Measurements from ENCODE around the gene GNPTG. TPM values are rescaled to one million over a fixed set of nuclear protein-coding genes. Genes with fewer than 3 reads are reported as not detected.
"Not testable (repeated sequence)": the region's sequence is repeated elsewhere in the genome, so short reads cannot be mapped to it uniquely, and the experiment has no call there.

GNPTG gene
- total and polyA plus RNA-seq, 9 donors: 37.6 to 46.8 (median 40.3) TPM

DNA sequence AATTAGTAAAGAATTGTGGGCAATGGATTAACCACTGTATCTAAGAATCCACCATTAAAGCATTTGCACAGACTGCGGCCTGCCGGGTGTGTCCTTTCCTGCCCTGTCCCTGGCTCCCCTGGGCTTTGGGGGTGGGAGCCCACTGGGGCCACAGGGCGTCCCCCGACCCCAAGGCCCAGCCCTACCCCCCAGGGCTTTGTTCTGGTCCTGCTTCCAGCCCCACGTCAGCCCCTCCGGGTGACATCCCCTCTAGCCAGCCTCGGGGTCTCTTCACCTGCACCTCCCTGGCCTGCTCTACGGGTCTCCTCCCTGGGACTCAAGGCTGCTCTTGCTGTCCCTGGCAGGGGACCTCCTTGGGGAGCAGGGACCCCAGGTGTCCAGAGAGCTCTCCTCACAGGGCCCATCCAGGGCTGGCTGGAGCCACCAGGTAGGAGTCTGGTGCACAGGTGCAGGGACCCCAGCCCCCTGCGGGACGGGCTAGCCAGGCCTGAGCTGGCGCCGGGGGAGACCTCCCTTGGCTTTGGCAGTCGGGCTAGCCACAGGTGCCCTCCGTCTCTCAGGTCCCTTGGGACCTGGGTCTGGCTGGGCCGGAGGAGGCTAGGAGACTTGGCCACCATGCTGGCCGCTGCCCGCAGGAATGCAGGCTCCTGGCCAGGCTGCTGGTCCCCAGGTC lies 24.6 kb upstream of the GNPTG start:
- no peak overlapping the region for H3K27ac ChIP-seq (ENCODE audit: low read length)
- DNase-seq: no peak
- H3K4me3 ChIP-seq (ENCODE audit: low read length): no peak overlapping the region
- H3K36me3 ChIP-seq (ENCODE audit: control insufficient read depth, insufficient read depth, low read length): peaks cover 32% of the 10 kb centered on the region
- WGBS (ENCODE audit: insufficient coverage): 66% methylated on average over 15 of the region's 17 CpGs
- peaks cover 24% of the 10 kb centered on the region for H3K27me3 ChIP-seq (ENCODE audit: control insufficient read depth, insufficient read depth, low read length)
- peaks cover 6% of the 10 kb centered on the region for H3K4me1 ChIP-seq (ENCODE audit: control insufficient read depth, insufficient read depth, low read length)
- no peaks in the 10 kb centered on the region for H3K9me3 ChIP-seq (replicated peaks; ENCODE audit: control insufficient read depth, low read depth, low read length)

DNA sequence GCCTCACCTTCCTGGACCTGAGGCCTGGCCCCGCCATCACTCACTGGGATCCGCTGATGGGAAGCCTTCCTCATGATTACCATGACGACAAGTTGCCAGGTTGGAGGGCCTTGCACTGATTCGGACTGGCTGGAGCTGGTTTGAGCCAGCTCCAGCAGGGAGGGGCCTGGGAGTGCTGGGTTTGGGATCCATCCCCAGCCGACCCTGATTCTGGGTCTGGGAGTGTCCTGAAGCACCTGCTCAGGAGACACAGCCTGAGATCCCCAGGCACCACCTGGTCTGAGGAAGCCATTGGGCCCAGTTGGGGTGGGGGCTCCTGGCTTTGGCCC lies 24.1 kb upstream of the GNPTG start:
- Histone ChIP-seq H3K36me3 (ENCODE audit: control insufficient read depth, insufficient read depth, low read length) (peaks cover 29% of the 10 kb centered on the region), H3K9me3 (replicated peaks; ENCODE audit: control insufficient read depth, low read depth, low read length) (no peaks in the 10 kb centered on the region), H3K27me3 (ENCODE audit: control insufficient read depth, insufficient read depth, low read length) (peaks cover 29% of the 10 kb centered on the region), H3K4me3 (ENCODE audit: low read length) (no peak overlapping the region), H3K27ac (ENCODE audit: low read length) (no peak overlapping the region), H3K4me1 (ENCODE audit: control insufficient read depth, insufficient read depth, low read length) (peaks cover 10% of the 10 kb centered on the region)
- DNase-seq: no peak
- 41% methylated on average over 4 of the region's 5 CpGs for WGBS (ENCODE audit: insufficient coverage)

DNA sequence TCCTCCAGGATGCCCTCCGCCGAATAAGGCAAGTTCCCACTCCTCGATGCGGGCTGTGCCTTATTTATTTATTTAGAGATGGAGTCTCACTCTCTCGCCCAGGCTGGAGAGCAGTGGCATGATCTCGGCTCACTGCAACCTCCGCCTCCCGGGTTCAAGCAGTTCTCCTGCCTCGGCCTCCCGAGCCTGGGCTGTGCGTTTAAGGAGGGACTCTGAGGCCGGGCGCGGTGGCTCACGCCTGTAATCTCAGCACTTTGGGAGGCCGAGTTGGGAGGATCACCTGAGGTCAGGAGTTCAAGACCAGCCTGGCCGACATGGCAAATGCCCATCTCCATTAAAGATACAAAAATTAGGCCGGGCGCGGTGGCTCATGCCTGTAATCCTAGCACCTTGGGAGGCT lies 23.6 kb upstream of the GNPTG start:
- H3K4me1 ChIP-seq (ENCODE audit: control insufficient read depth, insufficient read depth, low read length): peaks cover 16% of the 10 kb centered on the region
- H3K27ac ChIP-seq (ENCODE audit: low read length); H3K4me3 ChIP-seq (ENCODE audit: low read length); DNase-seq; H3K9me3 ChIP-seq (replicated peaks; ENCODE audit: control insufficient read depth, low read depth, low read length): not testable (repeated sequence)
- peaks cover 24% of the 10 kb centered on the region for H3K36me3 ChIP-seq (ENCODE audit: control insufficient read depth, insufficient read depth, low read length)
- H3K27me3 ChIP-seq (ENCODE audit: control insufficient read depth, insufficient read depth, low read length): peaks cover 34% of the 10 kb centered on the region
- 87% methylated on average over 12 of the region's 20 CpGs for WGBS (ENCODE audit: insufficient coverage)

DNA sequence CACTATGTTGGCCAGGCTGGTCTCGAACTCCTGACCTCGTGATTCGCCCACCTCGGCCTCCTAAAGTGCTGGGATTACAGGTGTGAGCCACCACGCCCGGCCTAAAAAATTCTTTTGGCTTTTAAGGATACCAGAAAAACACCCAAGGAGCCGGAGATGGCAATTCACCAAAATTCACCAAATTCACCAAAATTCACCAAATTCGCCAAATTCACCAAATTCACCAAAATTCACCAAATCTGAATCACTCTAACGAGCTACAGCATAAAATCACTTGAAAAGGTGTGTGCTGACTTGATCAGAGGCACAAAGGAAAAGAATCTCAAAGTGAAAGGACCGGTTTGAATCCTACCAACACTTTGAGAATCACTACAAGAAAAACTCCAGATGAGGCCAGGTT lies 22.8 kb upstream of the GNPTG start:
- not testable (repeated sequence) for H3K27ac ChIP-seq (ENCODE audit: low read length); H3K4me3 ChIP-seq (ENCODE audit: low read length); DNase-seq; H3K9me3 ChIP-seq (replicated peaks; ENCODE audit: control insufficient read depth, low read depth, low read length)
- 87% methylated on average over 7 of the region's 10 CpGs for WGBS (ENCODE audit: insufficient coverage)
- H3K27me3 ChIP-seq (ENCODE audit: control insufficient read depth, insufficient read depth, low read length): peaks cover 40% of the 10 kb centered on the region
- H3K4me1 ChIP-seq (ENCODE audit: control insufficient read depth, insufficient read depth, low read length): peaks cover 19% of the 10 kb centered on the region
- H3K36me3 ChIP-seq (ENCODE audit: control insufficient read depth, insufficient read depth, low read length): peaks cover 17% of the 10 kb centered on the region

DNA sequence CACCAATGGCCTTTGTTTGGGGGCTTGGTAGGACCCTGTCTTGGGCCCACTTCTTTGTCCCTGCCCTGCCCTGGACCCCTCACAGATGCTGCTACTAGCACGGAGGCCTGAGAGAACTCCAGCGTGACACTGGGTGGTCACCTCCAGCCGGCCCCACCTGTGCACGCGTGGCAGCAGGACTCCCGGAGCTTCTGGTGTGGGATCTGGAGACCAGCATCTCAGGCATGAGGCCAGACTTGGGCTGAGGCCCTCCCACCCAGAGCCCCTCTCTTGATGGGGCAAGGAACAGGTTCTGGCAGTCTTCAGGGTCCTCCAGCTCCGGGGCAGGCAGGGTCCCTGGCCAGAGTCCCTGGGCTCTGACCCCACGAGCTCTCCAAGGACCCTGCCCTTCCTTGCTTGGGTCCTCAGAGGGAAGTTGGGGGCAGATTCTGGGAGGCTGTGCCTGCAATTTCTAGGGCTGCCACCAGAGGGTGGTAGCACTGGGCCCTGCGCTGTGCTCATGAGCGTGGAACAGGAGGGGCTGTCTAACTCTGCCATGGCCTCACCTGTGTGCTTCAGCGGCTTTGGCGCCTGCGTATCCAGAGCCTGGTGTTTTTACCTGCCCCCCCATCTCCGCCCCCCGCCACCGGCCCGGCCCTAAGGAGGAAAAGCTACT lies 21.3 kb upstream of the GNPTG start:
- 74% methylated on average over 9 of the region's 17 CpGs for WGBS (ENCODE audit: insufficient coverage)

DNA sequence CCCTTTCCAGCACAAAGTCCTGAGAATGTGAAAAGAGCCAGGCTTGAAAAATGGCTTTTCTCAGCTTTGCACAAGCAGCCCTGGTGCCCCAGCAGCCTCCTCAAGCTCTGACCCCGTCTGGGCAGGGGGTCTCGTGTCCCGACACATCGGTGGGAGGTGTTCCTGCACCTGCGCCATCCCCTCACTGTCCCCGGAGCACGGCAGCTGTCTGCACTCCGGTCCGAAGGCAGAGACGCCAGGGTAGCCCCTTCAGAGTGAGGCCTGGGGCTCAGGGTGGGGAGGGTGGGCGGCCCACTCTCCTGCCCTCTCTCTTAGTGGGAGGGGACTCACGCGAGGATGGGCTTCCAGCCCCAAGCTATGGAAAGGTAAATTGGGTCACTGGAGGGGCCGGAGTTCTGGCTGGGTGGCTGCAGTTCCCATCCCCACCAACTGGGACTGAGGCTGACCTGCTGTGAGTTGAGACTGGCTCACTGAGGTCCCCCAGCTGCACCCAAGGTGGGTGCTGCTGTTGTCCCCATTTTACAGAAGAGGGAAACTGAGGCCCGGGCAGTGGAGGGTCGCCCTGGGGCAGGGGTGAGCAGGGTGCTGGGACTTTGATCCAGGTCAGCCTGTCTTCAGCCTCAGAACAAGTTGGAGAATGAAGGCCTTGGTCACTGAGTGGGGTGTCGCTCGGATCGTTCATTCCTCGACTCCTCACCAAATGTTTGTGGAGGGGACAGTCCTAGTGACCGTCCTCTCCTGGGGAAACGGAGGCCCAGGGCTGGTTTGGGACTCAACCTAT lies 20.6 kb upstream of the GNPTG start:
- Histone ChIP-seq H3K36me3 (ENCODE audit: control insufficient read depth, insufficient read depth, low read length) (no peaks in the 10 kb centered on the region), H3K27me3 (ENCODE audit: control insufficient read depth, insufficient read depth, low read length) (peaks cover 62% of the 10 kb centered on the region), H3K4me3 (ENCODE audit: low read length) (no peak overlapping the region), H3K27ac (ENCODE audit: low read length) (no peak overlapping the region), H3K9me3 (replicated peaks; ENCODE audit: control insufficient read depth, low read depth, low read length) (no peaks in the 10 kb centered on the region), H3K4me1 (ENCODE audit: control insufficient read depth, insufficient read depth, low read length) (peaks cover 21% of the 10 kb centered on the region)
- no peak for DNase-seq
- WGBS (ENCODE audit: insufficient coverage): 32% methylated on average over 7 of the region's 22 CpGs

More for the DNA sequence above, 21.3 kb upstream of the GNPTG start:
- Histone ChIP-seq H3K27ac (ENCODE audit: low read length) (no peak overlapping the region), H3K4me1 (ENCODE audit: control insufficient read depth, insufficient read depth, low read length) (peaks cover 21% of the 10 kb centered on the region), H3K4me3 (ENCODE audit: low read length) (no peak overlapping the region), H3K27me3 (ENCODE audit: control insufficient read depth, insufficient read depth, low read length) (peaks cover 54% of the 10 kb centered on the region), H3K9me3 (replicated peaks; ENCODE audit: control insufficient read depth, low read depth, low read length) (no peaks in the 10 kb centered on the region), H3K36me3 (ENCODE audit: control insufficient read depth, insufficient read depth, low read length) (peaks cover 3% of the 10 kb centered on the region)
- DNase-seq: no peak

DNA sequence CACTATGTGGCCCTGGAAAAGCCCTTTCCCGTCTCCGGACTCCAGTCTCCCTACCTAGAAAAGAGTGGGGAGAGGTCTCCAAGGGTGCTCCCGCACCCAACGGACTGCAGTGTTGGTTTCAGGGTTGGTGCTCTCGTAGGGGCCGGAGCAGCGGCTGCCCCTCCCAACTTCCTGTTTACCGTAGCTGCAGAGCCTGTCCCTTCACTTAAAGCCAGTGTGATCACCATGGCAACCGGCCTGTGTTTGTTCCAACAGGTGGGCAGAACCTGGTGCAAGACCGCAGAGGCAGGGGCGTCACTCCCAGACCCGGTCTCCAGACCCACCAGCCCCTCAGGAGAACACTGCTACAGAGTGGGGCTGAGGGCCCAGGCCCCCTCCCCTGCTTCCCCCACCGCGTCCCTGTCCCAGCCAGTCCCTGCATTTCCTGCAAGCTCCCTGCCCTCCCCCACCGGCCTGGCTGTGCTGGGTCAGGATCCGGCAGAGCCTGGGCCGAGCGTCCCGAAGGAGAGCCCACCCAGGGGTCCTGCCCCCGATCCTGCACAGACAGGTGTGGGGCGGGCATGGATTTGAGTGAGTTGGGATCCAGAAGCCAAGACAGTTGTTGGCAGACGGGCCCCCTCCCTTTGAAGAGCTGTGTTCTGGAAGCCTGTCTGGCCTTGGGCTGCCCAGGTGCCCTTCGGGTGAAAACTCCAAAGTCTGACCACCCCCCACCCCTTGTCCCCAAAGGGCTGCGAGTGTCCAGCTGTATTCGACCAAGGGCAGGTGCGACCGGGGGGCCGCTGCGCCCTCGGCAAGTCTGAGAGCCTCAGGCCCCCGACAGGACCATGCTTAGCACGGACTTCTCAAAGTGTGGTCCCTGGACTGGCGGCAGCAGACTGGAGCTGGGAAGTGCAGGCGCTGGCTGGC lies 19.8 kb upstream of the GNPTG start:
- no peaks in the 10 kb centered on the region for H3K9me3 ChIP-seq (replicated peaks; ENCODE audit: control insufficient read depth, low read depth, low read length)
- H3K27ac ChIP-seq (ENCODE audit: low read length): peak overlapping the region; percentile 29
- peaks cover 70% of the 10 kb centered on the region for H3K27me3 ChIP-seq (ENCODE audit: control insufficient read depth, insufficient read depth, low read length)
- H3K4me3 ChIP-seq (ENCODE audit: low read length): peak overlapping the region; percentile 8
- peaks cover 21% of the 10 kb centered on the region for H3K4me1 ChIP-seq (ENCODE audit: control insufficient read depth, insufficient read depth, low read length)
- peak; percentile 65 for DNase-seq
- 1% methylated on average over 27 of the region's 34 CpGs for WGBS (ENCODE audit: insufficient coverage)
- H3K36me3 ChIP-seq (ENCODE audit: control insufficient read depth, insufficient read depth, low read length): no peaks in the 10 kb centered on the region

DNA sequence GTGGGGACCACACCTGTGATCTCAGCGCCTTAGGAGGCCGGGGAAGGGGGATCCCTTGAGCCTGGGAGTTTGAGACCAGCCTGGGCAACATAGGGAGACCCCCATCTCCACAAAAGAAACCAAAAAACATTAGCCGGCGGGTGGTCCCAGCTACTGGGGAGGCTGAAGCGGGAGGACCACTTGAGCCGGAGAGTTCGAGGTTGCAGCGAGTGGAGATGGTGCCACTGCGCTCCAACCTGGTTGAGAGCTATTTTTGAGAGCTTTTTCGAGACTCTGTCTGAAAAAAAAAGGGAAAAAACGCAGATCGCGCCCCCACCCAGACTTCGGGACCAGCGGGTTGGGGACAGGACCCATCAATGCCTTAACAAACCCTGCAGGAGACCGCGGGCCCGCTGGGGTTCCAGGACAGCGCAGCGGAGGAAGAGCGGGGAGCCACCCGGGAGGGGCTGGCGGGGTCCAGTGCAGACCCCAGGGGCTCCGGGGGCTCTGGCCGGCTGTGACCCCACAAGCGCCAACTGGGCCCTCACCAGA lies 19.0 kb upstream of the GNPTG start:
- Histone ChIP-seq H3K27ac (ENCODE audit: low read length) (no peak overlapping the region), H3K4me1 (ENCODE audit: control insufficient read depth, insufficient read depth, low read length) (peaks cover 21% of the 10 kb centered on the region), H3K9me3 (replicated peaks; ENCODE audit: control insufficient read depth, low read depth, low read length) (no peaks in the 10 kb centered on the region), H3K27me3 (ENCODE audit: control insufficient read depth, insufficient read depth, low read length) (peaks cover 73% of the 10 kb centered on the region), H3K4me3 (ENCODE audit: low read length) (no peak overlapping the region), H3K36me3 (ENCODE audit: control insufficient read depth, insufficient read depth, low read length) (no peaks in the 10 kb centered on the region)
- no peak for DNase-seq
- WGBS (ENCODE audit: insufficient coverage): 3% methylated on average over 21 of the region's 26 CpGs

DNA sequence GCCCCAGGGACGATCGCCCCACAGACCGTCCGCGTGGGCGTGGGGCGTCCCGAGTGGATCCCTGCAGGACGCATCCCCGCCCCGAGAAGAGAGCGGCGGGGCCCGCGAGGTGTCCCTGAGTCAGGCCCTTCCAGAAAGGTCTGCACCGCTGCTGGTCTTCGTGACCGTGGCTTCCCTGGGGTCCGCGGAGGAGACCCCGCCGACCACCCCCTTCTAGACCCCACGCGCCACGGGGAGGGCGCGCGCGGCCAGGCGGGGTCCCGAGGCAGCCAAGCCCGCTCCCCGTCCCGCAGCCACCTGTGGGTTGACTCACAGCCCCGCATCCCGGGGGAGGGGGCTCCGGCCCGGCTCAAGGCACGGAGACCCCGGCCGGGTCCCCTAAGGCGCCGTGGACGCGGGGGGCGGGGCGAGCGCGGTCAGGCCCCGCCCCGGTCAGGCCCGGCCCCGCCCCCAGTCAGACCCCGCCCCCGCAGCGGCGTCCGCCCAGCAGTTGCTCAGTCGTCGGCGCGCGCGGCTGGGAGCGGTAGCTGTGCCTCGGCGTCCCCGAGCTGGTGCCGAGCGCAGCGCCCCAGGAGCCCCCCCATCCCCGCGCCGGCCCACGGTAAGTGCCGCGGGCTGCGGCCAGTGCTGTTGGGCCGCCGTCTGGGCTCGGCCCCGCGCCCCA lies 18.4 kb upstream of the GNPTG start, which contains the start of gene BAIAP3:
BAIAP3 (plus strand) TSS at position 497 of the 664 bp plus-strand sequence. CDS start 4,905 bp downstream, outside the sequence.
- 2% methylated on average over 83 of the region's 83 CpGs for WGBS (ENCODE audit: insufficient coverage)
- H3K9me3 ChIP-seq (replicated peaks; ENCODE audit: control insufficient read depth, low read depth, low read length): no peaks in the 10 kb centered on the region
- no peaks in the 10 kb centered on the region for H3K36me3 ChIP-seq (ENCODE audit: control insufficient read depth, insufficient read depth, low read length)
- H3K27ac ChIP-seq (ENCODE audit: low read length): no peak within 1 kb of the TSS
- H3K4me1 ChIP-seq (ENCODE audit: control insufficient read depth, insufficient read depth, low read length): peaks cover 21% of the 10 kb centered on the region
- H3K27me3 ChIP-seq (ENCODE audit: control insufficient read depth, insufficient read depth, low read length): peaks cover 78% of the 10 kb centered on the region
- H3K4me3 ChIP-seq (ENCODE audit: low read length): no peak within 1 kb of the TSS
- DNase-seq: no peak

Measured in muscle of leg (tissue), 11 donors.